GM18867 (cell line): ENCODE data around the gene DVL3.
"Not testable (repeated sequence)": the region's sequence is repeated elsewhere in the genome, so short reads cannot be mapped to it uniquely, and the experiment has no call there.

Experiments
- ATAC-seq: cut with Tn5 transposase; IDR thresholded peaks from one replicate; pipeline ENCODE4 v1.9.1; 2021; ENCODE audit warnings: mild to moderate bottlenecking, moderate library complexity; ENCODE audit not compliant: unreplicated experiment

The DVL3 gene

DNA sequence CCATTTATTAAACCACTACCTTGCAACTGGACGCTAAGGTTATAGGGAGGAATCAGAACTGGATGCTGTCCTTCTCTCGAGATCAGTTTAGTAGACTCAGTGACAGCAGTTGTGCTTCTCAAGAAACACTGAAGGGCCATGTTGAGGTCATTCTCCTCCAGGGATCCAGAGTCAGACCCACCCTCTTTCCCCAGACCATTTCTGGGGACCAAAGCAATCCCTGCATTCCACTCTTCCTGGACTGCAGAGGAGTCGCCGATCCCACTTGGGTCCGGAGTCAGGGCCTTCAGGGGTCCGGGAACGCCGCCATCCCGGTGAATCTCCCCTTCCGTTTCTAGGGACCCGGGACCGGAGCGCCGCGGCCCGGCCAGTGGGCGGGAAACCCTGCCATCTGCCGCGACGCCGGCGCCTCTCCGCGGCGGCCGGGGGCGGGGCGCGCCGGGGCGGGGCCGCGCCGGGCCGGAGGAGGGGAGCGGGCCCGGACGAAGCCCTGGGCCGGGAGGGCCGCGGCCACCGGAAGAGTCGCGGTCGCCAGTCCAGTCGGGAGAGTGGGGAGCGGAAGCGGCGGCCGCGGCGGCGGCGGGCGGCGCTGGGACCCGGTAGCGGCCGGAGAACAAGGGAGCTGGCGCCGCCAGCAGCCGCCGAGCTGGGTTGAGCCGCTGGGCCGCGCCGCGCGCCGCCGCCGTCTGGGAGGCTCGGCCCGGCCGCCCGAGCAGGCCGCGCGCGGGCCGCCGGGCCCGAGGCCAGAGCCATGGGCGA lies at the start of gene DVL3:
Gene DVL3 (plus strand): TSS at position 493 of the 759 bp plus-strand sequence. CDS start 259 bp downstream, at position 752.
- peak; percentile 83 for ATAC-seq

DNA sequence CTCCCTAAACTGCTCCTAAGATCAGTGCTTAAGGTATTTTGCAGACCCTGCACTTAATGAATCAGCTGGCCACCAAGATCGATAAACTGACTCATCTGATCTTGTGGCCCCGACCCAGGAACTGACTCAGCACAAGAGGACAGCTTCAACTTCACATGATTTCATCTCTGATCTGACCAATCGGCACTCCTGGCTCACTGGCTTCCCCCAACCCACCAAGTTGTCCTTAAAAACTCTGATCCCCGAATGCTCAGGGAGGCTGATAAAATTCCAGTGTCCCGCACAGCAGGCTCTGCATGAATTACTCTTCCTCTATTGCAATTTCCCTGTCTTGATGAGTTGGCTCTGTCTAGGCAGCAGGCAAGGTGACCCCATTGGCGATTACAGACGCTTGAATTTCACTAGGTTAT lies 44.9 kb upstream of the DVL3 start:
- no peak for ATAC-seq

GRCh38 chr3:184116017-184116416 lies 39.2 kb upstream of the DVL3 start:
- ATAC-seq = no peak

DNA sequence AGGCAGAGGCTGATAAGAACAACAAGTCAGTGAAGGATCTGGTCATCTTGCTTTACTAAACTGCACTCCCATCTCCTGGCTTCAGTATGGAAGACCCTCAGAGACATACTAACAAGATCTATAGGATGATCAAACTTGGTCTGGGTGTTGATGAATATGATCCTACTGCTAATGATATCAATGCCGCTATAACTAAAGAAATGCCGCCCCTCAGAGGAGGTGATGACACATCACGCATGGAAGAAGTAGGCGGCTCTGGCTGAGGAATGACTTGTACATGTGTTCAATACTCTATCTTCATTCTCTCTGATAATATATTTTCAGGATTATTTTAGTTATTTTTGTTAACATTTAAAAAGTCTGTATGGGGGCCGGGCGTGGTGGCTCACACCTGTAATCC lies 37.5 kb upstream of the DVL3 start:
- ATAC-seq = no peak

GRCh38 chr3:184121031-184121430 lies 34.1 kb upstream of the DVL3 start:
- ATAC-seq = not testable (repeated sequence)

- no peak for ATAC-seq
Observed at GRCh38 chr3:184126006-184126405, 29.2 kb upstream of the DVL3 start.

GRCh38 chr3:184129012-184129411 lies 26.2 kb upstream of the DVL3 start:
- no peak for ATAC-seq

DNA sequence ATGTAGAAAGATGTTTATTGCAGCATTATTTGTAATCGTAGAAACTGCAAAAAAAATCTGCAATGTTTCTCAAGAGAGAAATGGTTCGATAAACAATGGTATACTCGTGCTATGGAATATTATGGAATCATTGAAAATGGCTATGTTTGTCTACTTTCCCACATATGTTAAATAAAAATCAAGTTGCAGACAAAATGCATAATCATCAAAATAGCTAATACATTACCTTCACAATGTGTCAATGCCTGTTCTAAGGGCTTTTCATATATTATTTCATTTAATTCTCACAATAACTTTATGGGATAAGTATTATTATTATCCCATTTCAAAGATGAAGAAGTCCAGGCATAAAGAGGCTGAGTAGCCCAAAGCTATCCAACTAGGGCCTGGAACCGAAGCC lies 22.2 kb upstream of the DVL3 start:
- ATAC-seq = no peak

DNA sequence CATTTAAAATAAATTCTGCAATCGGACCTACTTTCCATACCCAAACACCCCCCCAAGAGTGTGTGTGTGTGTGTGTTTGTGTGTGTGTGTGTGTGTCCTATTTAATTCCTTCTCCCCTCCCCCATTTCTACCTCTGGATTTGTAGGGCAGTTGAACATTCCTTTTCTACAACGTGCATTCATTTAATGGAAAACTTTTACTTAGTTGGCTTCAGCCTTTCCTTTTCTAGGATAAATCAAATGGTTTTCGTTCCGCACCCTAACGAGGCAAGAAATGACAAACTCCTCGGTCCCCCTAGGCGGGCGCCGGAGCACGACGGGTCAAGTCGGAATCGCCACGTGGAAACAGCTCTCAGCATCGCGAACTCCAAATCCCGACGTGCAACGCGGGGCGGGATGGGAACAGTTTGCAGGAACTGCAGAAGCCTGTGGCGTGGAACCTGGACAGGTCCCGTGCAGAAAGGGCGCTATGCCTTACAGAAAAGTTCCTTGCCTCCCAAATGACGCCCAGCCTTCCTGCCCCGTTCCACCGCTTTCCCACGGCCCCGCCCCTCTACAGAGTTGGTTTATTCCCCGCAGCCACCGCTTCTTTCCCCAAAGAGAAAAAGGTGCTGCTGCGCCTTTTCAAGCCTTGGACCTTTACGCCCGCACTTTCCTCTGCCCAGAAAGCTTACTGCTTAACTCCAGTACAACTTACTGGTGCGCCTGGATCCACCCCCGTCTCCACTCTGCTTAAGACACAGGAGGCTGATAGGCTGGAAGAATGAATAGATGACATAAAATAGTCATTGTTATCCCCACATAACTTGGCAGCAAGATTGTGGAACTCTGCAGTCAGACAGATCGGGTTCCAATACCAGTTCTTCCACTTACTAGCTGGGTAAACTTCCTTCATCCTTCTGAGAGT lies 21.1 kb upstream of the DVL3 start:
- ATAC-seq = no peak

- ATAC-seq = peak; percentile 15
Observed at GRCh38 chr3:184134746-184135148, 20.4 kb upstream of the DVL3 start.

DNA sequence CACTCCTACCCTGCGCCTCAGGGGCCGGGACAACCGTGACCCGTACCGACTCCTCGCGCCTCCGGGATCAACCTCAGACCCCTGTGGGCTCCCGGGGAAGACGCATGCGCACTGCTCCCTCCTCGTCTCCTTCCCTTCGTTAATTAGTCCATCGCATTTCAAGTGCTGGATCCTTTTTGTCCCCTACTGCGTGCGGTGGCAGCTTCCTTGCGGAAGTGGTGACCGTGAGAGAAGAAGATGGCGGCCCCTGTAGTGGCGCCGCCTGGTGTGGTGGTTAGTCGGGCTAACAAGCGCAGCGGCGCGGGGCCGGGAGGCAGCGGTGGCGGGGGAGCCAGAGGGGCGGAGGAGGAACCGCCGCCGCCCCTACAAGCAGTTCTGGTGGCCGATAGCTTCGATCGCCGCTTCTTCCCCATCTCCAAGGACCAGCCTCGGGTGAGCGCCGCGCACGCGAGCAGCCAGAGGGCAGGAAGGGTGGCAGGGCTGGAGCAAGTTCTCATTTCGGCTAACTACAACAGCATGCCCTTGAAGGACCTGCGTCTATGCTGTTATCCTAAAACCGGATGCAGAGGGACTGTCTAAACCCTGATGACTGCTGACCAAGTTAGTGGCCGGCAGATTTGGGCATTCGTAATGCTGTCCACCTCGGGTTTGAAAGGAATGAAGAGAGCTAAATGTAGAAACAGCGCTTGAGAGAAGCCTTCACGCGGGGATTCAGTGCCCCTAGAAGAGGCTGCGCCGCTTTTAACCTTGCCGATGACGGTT lies 19.8 kb upstream of the DVL3 start, which contains the start of gene EIF2B5:
Gene EIF2B5 (plus strand): TSS at position 210 of the 762 bp plus-strand sequence. CDS start 28 bp downstream, at position 238.
- peak; percentile 90 for ATAC-seq

GRCh38 chr3:184135911-184136260 lies 19.3 kb upstream of the DVL3 start:
- no peak for ATAC-seq

- no peak for ATAC-seq
Observed at GRCh38 chr3:184140436-184140835, 14.7 kb upstream of the DVL3 start.

DNA sequence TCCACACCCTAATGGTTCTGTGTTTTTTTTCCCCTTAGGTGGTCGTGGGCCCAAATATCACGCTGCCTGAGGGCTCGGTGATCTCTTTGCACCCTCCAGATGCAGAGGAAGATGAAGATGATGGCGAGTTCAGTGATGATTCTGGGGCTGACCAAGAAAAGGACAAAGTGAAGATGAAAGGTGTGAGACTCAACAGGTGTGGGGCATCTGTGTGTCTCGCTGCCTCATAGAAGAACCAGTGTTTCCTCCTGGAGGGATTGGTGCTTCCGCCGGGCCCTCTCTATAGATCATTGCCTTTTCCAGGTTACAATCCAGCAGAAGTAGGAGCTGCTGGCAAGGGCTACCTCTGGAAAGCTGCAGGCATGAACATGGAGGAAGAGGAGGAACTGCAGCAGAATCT lies 13.0 kb upstream of the DVL3 start:
- no peak for ATAC-seq

DNA sequence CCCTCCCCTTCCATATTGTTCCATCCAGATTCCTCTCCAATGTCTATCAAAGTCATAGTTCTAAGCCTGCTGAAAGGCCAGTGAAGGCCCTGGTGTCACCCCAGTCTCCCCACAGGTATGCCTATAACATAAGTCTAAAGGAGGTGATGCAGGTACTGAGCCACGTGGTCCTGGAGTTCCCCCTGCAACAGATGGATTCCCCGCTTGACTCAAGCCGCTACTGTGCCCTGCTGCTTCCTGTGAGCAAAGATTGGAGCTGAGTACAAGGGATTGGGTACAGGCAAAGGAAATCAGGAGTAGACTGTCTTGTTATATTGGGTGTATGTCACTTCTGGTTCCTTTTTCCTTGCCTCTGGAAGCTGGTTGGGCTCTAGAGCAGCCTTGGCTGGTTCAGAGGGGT lies 11.8 kb upstream of the DVL3 start:
- ATAC-seq = no peak

DNA sequence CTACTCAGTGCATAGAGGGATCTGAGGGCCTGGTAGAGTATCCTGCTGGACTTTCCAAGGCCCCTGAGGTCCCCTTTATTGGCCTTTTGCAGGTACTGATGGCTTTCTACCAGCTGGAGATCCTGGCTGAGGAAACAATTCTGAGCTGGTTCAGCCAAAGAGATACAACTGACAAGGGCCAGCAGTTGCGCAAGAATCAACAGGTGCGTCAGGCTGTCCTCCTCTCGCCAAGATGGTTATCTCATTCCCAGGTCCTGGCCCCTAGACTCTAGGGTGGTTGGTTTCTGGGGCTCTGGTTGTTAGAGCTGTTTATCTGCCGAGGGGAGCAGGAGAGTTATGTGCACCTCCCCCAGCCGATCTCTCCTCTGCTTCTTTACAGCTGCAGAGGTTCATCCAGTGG lies 10.7 kb upstream of the DVL3 start:
- ATAC-seq = no peak

- ATAC-seq = no peak
Observed at GRCh38 chr3:184145111-184145524, 10.1 kb upstream of the DVL3 start.

DNA sequence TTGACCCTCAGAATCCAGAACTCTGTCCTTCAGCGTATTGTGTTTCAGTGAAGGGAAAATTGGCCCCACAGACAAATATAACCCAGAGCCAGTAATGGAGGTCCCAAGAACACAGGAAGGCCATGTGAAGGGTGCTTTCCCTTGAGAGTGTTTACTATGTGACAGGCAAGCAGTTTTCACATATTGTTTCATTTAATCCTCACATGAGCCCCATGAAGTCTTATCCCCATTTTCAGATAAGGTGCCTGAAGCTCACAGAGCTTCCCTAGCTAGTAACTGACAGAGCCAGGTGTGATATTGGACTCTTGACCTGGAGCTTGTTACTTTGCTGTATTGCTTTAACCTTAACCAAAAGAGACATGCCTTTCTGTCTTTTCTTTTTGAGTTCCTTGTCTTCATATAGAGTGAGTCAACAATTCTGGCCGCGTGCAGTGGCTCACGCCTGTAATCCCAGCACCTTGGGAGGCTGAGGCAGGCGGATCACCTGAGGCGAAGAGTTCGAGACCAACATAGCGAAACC lies 9.4 kb upstream of the DVL3 start:
- ATAC-seq = no peak

DNA sequence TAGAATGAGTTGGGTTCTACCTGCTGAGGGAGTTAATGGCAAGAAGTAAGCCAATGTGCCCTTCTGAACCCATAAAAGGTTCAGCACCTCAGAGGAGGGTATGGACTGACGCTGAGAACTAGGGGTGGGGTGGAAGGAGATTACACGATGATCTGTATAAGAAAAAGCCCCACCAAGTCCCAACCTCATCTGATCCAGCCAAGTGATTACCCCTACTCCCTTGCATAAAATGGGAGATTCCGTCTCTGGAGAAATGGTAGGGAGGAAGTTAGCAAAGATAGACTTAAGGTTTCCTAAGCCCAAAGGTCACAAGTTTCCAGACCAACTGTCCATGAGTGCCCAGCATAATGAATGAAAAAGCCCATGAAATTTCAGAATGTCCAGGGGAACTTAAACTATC lies 7.1 kb upstream of the DVL3 start:
- no peak for ATAC-seq

- no peak for ATAC-seq
Observed at GRCh38 chr3:184149123-184149522, 6.1 kb upstream of the DVL3 start.

DNA sequence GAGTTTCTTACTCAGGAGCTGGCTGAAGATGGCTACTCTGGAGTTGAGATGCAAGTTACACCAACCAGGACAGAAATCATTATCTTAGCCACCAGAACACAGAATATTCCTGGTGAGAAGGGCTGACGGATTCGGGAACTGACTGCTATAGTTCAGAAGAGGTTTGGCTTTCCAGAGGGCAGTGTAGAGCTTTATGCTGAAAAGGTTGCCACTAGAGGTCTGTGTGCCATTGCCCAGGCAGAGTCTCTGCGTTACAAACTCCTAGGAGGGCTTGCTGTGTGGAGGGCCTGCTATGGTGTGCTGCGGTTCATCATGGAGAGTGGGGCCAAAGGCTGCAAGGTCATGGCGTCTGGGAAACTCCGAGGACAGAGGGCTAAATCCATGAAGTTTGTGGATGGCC lies 5.4 kb upstream of the DVL3 start:
- ATAC-seq = not testable (repeated sequence)
